Effector memory CD4-positive, alpha-beta T cell (primary cell): ENCODE measurements around the gene SZRD1.
A peak's percentile ranks its signal among the peaks of the same experiment; 100 is the strongest.

Experiments used
- DNase-seq, 3 donors: peaks; one replicate each; pipeline ENCODE4 v3.0.0-alpha.2; 2020
- H3K27ac ChIP-seq: 2 replicates; pipeline ENCODE4 v1.7.0; 2013; ENCODE audit warnings: mild to moderate bottlenecking, low read length, moderate library complexity; ENCODE audit not compliant: insufficient read depth, poor library complexity, severe bottlenecking
- H3K27me3 ChIP-seq: replicated peaks from 2 replicates; pipeline ENCODE4 v1.7.0; 2013; ENCODE audit warnings: mild to moderate bottlenecking, low read length; ENCODE audit not compliant: insufficient read depth, control insufficient read depth, poor library complexity, severe bottlenecking
- H3K36me3 ChIP-seq: 2 replicates; pipeline ENCODE4 v1.7.0; 2013; ENCODE audit warnings: mild to moderate bottlenecking, low read length, moderate library complexity; ENCODE audit not compliant: control insufficient read depth, insufficient read depth
- H3K4me1 ChIP-seq: 2 replicates; pipeline ENCODE4 v1.7.0; 2013; ENCODE audit warnings: low read length, mild to moderate bottlenecking; ENCODE audit not compliant: control insufficient read depth, insufficient read depth, poor library complexity, severe bottlenecking
- H3K4me3 ChIP-seq: 2 replicates; pipeline ENCODE4 v1.7.0; 2013; ENCODE audit warnings: low read length, low read depth, mild to moderate bottlenecking; ENCODE audit not compliant: insufficient read depth, poor library complexity, severe bottlenecking
- H3K9me3 ChIP-seq: 2 replicates; pipeline ENCODE4 v1.7.0; 2013; ENCODE audit warnings: mild to moderate bottlenecking, low read length, moderate library complexity; ENCODE audit not compliant: control insufficient read depth
- total RNA-seq, 3 donors: gene quantifications; one replicate each; lab custom pipeline; 2026; lab: John Stamatoyannopoulos, UW

Gene SZRD1
- 110 to 168 (median 142) reads per million in 3 donors for total RNA-seq

- Histone ChIP-seq H3K36me3 (no peaks in the 10 kb centered on the region), H3K4me1 (peaks cover 20% of the 10 kb centered on the region), H3K4me3 (peak within 1 kb of the TSS; percentile 74), H3K27ac (peak within 1 kb of the TSS; percentile 98), H3K9me3 (no peaks in the 10 kb centered on the region), H3K27me3 (no peaks in the 10 kb centered on the region)
- DNase-seq = peak; percentile 91 to 96 (median 95)
Observed at GRCh38 chr1:16366722-16367257, at the start of gene SZRD1. Gene SZRD1 (plus strand): TSS chr1:16367242. CDS start chr1:16367258, 16 bp downstream.

GRCh38 chr1:16318555-16318954, 48.5 kb upstream of the SZRD1 start:
- no peak overlapping the region for H3K27ac ChIP-seq
- no peaks in the 10 kb centered on the region for H3K4me1 ChIP-seq
- no peak overlapping the region for H3K4me3 ChIP-seq
- peaks cover 17% of the 10 kb centered on the region for H3K36me3 ChIP-seq
- no peaks in the 10 kb centered on the region for H3K27me3 ChIP-seq
- DNase-seq = no peak
- H3K9me3 ChIP-seq = no peaks in the 10 kb centered on the region

- no peaks in the 10 kb centered on the region for H3K27me3 ChIP-seq
- H3K36me3 ChIP-seq = no peaks in the 10 kb centered on the region
- no peak overlapping the region for H3K27ac ChIP-seq
- no peaks in the 10 kb centered on the region for H3K9me3 ChIP-seq
- H3K4me1 ChIP-seq = no peaks in the 10 kb centered on the region
- no peak overlapping the region for H3K4me3 ChIP-seq
- DNase-seq = no peak
Observed at GRCh38 chr1:16321176-16321867, 45.7 kb upstream of the SZRD1 start.

GRCh38 chr1:16324456-16324890, 42.6 kb upstream of the SZRD1 start:
- H3K9me3 ChIP-seq = no peaks in the 10 kb centered on the region
- no peaks in the 10 kb centered on the region for H3K4me1 ChIP-seq
- H3K4me3 ChIP-seq = no peak overlapping the region
- no peaks in the 10 kb centered on the region for H3K27me3 ChIP-seq
- no peak overlapping the region for H3K27ac ChIP-seq
- H3K36me3 ChIP-seq = no peaks in the 10 kb centered on the region
- no peak for DNase-seq

- Histone ChIP-seq H3K36me3 (no peaks in the 10 kb centered on the region), H3K4me1 (no peaks in the 10 kb centered on the region), H3K4me3 (no peak overlapping the region), H3K27me3 (no peaks in the 10 kb centered on the region), H3K27ac (no peak overlapping the region), H3K9me3 (no peaks in the 10 kb centered on the region)
- DNase-seq = no peak
Observed at GRCh38 chr1:16326833-16327404, 40.1 kb upstream of the SZRD1 start.

- Histone ChIP-seq H3K36me3 (no peaks in the 10 kb centered on the region), H3K9me3 (no peaks in the 10 kb centered on the region)
Observed at GRCh38 chr1:16334655-16335340, 32.2 kb upstream of the SZRD1 start.

GRCh38 chr1:16338961-16339360, 28.1 kb upstream of the SZRD1 start:
- Histone ChIP-seq H3K4me1 (no peaks in the 10 kb centered on the region), H3K9me3 (no peaks in the 10 kb centered on the region), H3K36me3 (no peaks in the 10 kb centered on the region), H3K27me3 (no peaks in the 10 kb centered on the region), H3K4me3 (no peak overlapping the region), H3K27ac (no peak overlapping the region)
- DNase-seq = no peak

More at GRCh38 chr1:16334655-16335340, 32.2 kb upstream of the SZRD1 start:
- Histone ChIP-seq H3K4me1 (no peaks in the 10 kb centered on the region), H3K4me3 (no peak overlapping the region), H3K27me3 (no peaks in the 10 kb centered on the region), H3K27ac (no peak overlapping the region)
- DNase-seq = no peak

- Histone ChIP-seq H3K4me1 (no peaks in the 10 kb centered on the region), H3K9me3 (no peaks in the 10 kb centered on the region), H3K36me3 (no peaks in the 10 kb centered on the region), H3K27me3 (no peaks in the 10 kb centered on the region), H3K27ac (no peak overlapping the region), H3K4me3 (no peak overlapping the region)
- no peak for DNase-seq
Observed at GRCh38 chr1:16340673-16341072, 26.4 kb upstream of the SZRD1 start.

- H3K9me3 ChIP-seq = no peaks in the 10 kb centered on the region
- H3K27ac ChIP-seq = no peak overlapping the region
- H3K4me3 ChIP-seq = no peak overlapping the region
- no peak for DNase-seq
- H3K27me3 ChIP-seq = no peaks in the 10 kb centered on the region
- no peaks in the 10 kb centered on the region for H3K4me1 ChIP-seq
- no peaks in the 10 kb centered on the region for H3K36me3 ChIP-seq
Observed at GRCh38 chr1:16342331-16343062, 24.5 kb upstream of the SZRD1 start.
